H1 (cell line): Measurements from ENCODE around the gene ACAP1. TPM values are rescaled to one million over a fixed set of nuclear protein-coding genes. Genes with fewer than 3 reads are reported as not detected.

ENCODE experiments used
- ATF2 ChIP-seq: IDR thresholded peaks from 2 replicates; pipeline ENCODE4 v1.6.1; 2012; ENCODE audit warnings: low read length, inconsistent platforms
- CBX8 ChIP-seq: fragments of 300-800, 300-1000 bp; sonication (generic); IDR thresholded peaks from 2 replicates; pipeline ENCODE4 v1.7.1; 2016; ENCODE audit warnings: low read depth, low read length, borderline replicate concordance
- CTCF ChIP-seq, 3 experiments: IDR thresholded peaks; 1 replicate in 2 of 3; 2 replicates in 1 of 3; pipeline versions ENCODE4 v1.5.1 to v1.6.1; 2011; ENCODE audit warnings: low read length in 3 of 3, mild to moderate bottlenecking in 3 of 3, inconsistent platforms in 2 of 3, low read depth in 1 of 3, moderate library complexity in 1 of 3; ENCODE audit not compliant: insufficient read depth in 1 of 3; ENCODE audit errors: control extremely low read depth in 1 of 3
- EGR1 ChIP-seq: IDR thresholded peaks from 2 replicates; pipeline ENCODE4 v1.6.1; 2011; ENCODE audit warnings: low read depth, low read length, borderline replicate concordance
- EP300 ChIP-seq, 2 experiments: IDR thresholded peaks; 1 replicate in 1 of 2; 2 replicates in 1 of 2; pipeline ENCODE4 v1.6.1; 2011 to 2012; ENCODE audit warnings: low read depth in 2 of 2, low read length in 2 of 2, mild to moderate bottlenecking in 2 of 2, borderline replicate concordance in 1 of 2, inconsistent platforms in 1 of 2, moderate library complexity in 1 of 2
- EZH2 ChIP-seq: fragments of 200-600 bp; sonication (generic); IDR thresholded peaks from 2 replicates; pipeline ENCODE4 v1.7.1; 2012; ENCODE audit warnings: low read depth, mild to moderate bottlenecking, moderate library complexity, low read length, inconsistent platforms; ENCODE audit not compliant: severe bottlenecking
- JUND ChIP-seq: IDR thresholded peaks from 2 replicates; pipeline ENCODE4 v1.6.1; 2011; ENCODE audit warnings: mild to moderate bottlenecking, improper control_type of control experiment, low read length
- KDM1A ChIP-seq: fragments of 200-600, 300-600 bp; sonication (generic); IDR thresholded peaks from 2 replicates; pipeline ENCODE4 v1.7.1; 2016; ENCODE audit warnings: mild to moderate bottlenecking, low read length, borderline replicate concordance
- MAX ChIP-seq: IDR thresholded peaks from 2 replicates; pipeline ENCODE4 v1.6.1; 2012; ENCODE audit warnings: inconsistent platforms
- RAD21 ChIP-seq, 2 experiments: IDR thresholded peaks in 1 of 2; conservative IDR thresholded peaks in 1 of 2; 2 replicates each; pipeline ENCODE4 v1.6.1; 2011; ENCODE audit warnings: low read depth in 2 of 2, low read length in 2 of 2, improper control_type of control experiment in 1 of 2, inconsistent platforms in 1 of 2, mild to moderate bottlenecking in 1 of 2, moderate library complexity in 1 of 2
- RNF2 ChIP-seq: fragments of 200-900, 300-1000 bp; sonication (generic); IDR thresholded peaks from 2 replicates; pipeline ENCODE4 v1.7.1; 2016; ENCODE audit warnings: borderline replicate concordance, low read depth, mild to moderate bottlenecking, antibody characterized with exemption, low read length; ENCODE audit not compliant: poor library complexity, severe bottlenecking; ENCODE audit errors: missing control alignments
- SAP30 ChIP-seq: fragments of 300-600 bp; sonication (generic); IDR thresholded peaks from 2 replicates; pipeline ENCODE4 v1.7.1; 2012; ENCODE audit warnings: low read length, moderate library complexity, mild to moderate bottlenecking, inconsistent platforms; ENCODE audit not compliant: insufficient read depth, insufficient replicate concordance
- SIX5 ChIP-seq: IDR thresholded peaks from 2 replicates; pipeline ENCODE4 v1.6.1; 2011; ENCODE audit warnings: mild to moderate bottlenecking, low read depth, low read length
- SP1 ChIP-seq: IDR thresholded peaks from 2 replicates; pipeline ENCODE4 v1.6.1; 2011; ENCODE audit warnings: low read depth, low read length
- TAF7 ChIP-seq: optimal IDR thresholded peaks from 2 replicates; pipeline ENCODE3; 2011; ENCODE audit warnings: low read depth, mild to moderate bottlenecking, inconsistent platforms, low read length, moderate library complexity, borderline replicate concordance
- TCF12 ChIP-seq: IDR thresholded peaks from 2 replicates; pipeline ENCODE4 v1.6.1; 2011; ENCODE audit warnings: low read depth, mild to moderate bottlenecking, low read length
- TEAD4 ChIP-seq: IDR thresholded peaks from 2 replicates; pipeline ENCODE4 v1.6.1; 2012; ENCODE audit warnings: low read depth, low read length, inconsistent platforms, mixed read lengths
- ZNF274 ChIP-seq: IDR thresholded peaks from 2 replicates; pipeline ENCODE4 v1.7.0; 2012; ENCODE audit warnings: low read length, borderline replicate concordance; ENCODE audit errors: extremely low read depth
- polyA plus RNA-seq, 7 experiments: library from polyadenylated mRNA; depleted of rRNA in 3 of 7; stranded (reverse) in 5 of 7; unstranded in 2 of 7; fragments of >200 nt in 5 of 7; fragments of 200-250 nt in 2 of 7; gene quantifications; 1 replicate in 5 of 7; 2 replicates in 1 of 7; 4 replicates in 1 of 7; pipeline versions ENCODE4 v1.2.1 to v1.2.3, GENCODE V29; 2011 to 2013; ENCODE audit warnings: missing spikeins in 2 of 7, mixed read lengths in 2 of 7
- total RNA-seq: library from RNA; stranded (reverse); fragmentation: NEBNext Ultra II Directional; extraction: Animal tissue kit (Norgen Biotek cat#: 25700); gene quantifications from 2 replicates; pipeline ENCODE4 v1.2.1, GENCODE V29; 2021

Gene ACAP1
- total and polyA plus RNA-seq, 2 of the 8 experiments (the other 6 are each of a cell fraction or from before 2014, with no cell fraction given), result 11.9 to 45.1 TPM

- TF ChIP-seq EP300 (IDR thresholded peaks at IDR 0.05; ENCODE audit: borderline replicate concordance in 1 of 2, low read depth in 2 of 2, low read length in 2 of 2), result peak in 1 of 2 experiments; percentile 28; a peak in 1 of 3 replicates
- TF ChIP-seq SAP30, result no peak
- TF ChIP-seq SP1, result no peak
- no peak for TF ChIP-seq CBX8
- no peak for TF ChIP-seq TCF12
- no peak for TF ChIP-seq ATF2
- TF ChIP-seq MAX, result no peak
- no peak for TF ChIP-seq ZNF274
- no peak for TF ChIP-seq EGR1
- TF ChIP-seq RAD21 (IDR thresholded peaks at IDR 0.05 in 1 of 2, conservative IDR thresholded peaks at IDR 0.05 in 1 of 2; ENCODE audit: low read depth in 2 of 2, low read length in 2 of 2), result peak; percentile 74 to 84
- peak; percentile 93 to 97 (median 94) for TF ChIP-seq CTCF (IDR thresholded peaks at IDR 0.05; ENCODE audit: control extremely low read depth in 1 of 3, insufficient read depth in 1 of 3, low read depth in 1 of 3, low read length in 3 of 3)
- TF ChIP-seq JUND, result no peak
- TF ChIP-seq SIX5, result no peak
- no peak for TF ChIP-seq TAF7
- no peak for TF ChIP-seq EZH2
- TF ChIP-seq RNF2, result no peak
- TF ChIP-seq KDM1A, result no peak
- no peak for TF ChIP-seq TEAD4
Measured at GRCh38 chr17:7323731-7324437, 12.4 kb upstream of the ACAP1 start (continued).
